Measurements from ENCODE around the gene NACC2.
"Not testable (repeated sequence)": the region's sequence is repeated elsewhere in the genome, so short reads cannot be mapped to it uniquely, and the experiment has no call there.

The NACC2 gene

GRCh38 chr9:135976531-135976930 is 118.6 kb downstream of the NACC2 start:
- no peak for DNase-seq (ENCODE audit: low read depth)

GRCh38 chr9:135975834-135976233 is 119.3 kb downstream of the NACC2 start:
- DNase-seq (ENCODE audit: low read depth): no peak

- no peak for DNase-seq (ENCODE audit: low read depth)
Measured at GRCh38 chr9:135974220-135974573, 120.9 kb downstream of the NACC2 start.

- DNase-seq (ENCODE audit: low read depth): no peak
Measured at GRCh38 chr9:135973277-135974219, 121.5 kb downstream of the NACC2 start.

GRCh38 chr9:135971892-135972291 is 123.2 kb downstream of the NACC2 start:
- DNase-seq (ENCODE audit: low read depth): no peak

DNA sequence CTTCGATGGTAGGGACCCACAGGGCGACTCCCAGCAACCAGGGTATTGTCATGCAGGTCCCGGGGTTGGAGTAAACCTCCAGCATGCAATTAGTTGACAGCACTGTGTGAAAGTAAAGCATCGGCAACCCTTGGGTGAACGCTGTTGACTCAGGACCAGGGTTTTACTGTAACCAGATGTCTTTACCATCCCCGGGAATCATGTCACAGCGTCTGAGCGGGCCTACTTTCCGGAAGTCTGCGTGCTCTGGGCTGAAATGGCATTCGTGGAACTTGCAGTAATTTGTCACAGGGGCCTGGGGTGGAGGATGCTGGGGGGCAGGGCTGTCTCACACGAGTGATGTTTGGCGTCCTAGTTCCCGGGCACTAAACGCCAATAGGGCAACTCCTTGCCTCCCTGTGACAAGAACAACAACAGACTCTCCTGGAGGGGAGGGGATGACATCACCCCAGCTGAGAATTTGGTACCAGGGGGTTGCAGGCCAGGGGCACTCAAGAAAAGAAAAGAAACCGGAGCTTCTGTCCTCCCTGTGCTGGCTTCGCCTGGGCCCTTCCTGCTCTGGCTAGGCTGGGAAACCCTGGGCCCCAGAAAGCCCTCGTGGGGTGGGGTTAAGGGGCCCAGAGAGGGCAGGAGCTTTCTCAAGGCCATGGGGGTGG is 123.8 kb downstream of the NACC2 start:
- no peak for DNase-seq (ENCODE audit: low read depth)

- DNase-seq (ENCODE audit: low read depth): no peak
Measured at GRCh38 chr9:135970128-135970815, 124.8 kb downstream of the NACC2 start.

GRCh38 chr9:135969064-135969683 is 125.9 kb downstream of the NACC2 start:
- DNase-seq (ENCODE audit: low read depth): no peak

DNA sequence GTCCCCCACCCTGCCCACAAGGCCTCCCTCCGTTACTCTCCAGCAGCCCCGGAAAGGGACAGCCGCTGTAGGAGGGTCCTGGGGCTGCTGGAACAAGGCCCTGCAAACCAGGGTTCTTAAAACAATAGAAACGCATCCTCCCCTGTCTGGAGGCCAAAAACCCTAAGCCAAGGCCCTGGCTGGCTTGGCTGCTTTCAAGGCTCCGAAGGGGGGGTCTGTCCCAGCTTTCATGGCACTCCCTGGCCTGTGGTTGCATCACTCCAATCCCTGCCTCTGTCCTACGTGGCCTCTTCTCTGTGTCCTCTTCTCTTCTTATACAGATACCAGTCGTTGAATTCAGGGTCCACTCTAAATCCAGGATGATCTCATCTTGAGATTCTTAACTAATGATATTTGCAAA is 126.5 kb downstream of the NACC2 start:
- DNase-seq (ENCODE audit: low read depth): no peak

DNA sequence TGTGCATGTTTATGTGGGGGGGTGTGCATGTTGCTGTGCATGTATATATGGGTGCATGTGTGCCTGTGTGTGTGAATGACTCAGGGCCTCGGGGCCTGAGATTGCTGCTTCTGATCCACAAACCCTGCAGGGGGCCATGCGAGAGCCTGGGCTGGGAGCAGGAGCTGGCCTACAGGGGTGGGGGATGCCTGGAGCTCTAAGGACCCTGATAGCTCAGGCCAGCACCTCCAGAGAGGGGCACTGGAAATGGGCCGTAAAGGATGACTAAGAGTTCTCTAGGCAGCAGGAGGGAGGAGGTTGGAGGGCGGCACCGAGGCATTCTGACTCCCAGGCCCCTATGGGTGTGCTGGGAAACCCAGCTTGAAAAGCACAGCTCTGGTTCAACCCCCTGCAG is 127.0 kb downstream of the NACC2 start:
- no peak for DNase-seq (ENCODE audit: low read depth)

GRCh38 chr9:135966916-135967260 is 128.2 kb downstream of the NACC2 start:
- not testable (repeated sequence) for DNase-seq (ENCODE audit: low read depth)

- DNase-seq (ENCODE audit: low read depth): no peak
Measured at GRCh38 chr9:135965124-135965756, 129.8 kb downstream of the NACC2 start.

DNA sequence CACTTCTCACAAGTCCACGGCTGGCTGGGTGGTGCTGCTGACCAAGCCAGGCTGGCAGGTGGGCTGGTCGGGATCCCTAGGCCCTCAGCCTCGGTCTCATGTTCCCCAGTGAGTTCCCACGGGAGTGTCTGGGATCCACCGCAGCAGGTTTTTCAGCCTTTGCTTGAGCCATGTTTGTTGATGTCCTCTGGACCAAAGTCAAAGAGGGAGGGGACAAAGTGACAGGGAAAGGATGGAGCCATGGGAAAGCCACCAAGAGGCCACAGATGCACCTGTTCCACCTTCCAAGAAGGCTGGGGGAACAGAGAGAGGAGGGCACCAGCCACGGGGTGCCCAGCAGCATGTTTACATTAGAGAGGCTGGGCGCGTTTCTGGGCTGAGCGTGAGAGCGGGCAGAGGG is 131.2 kb downstream of the NACC2 start:
- no peak for DNase-seq (ENCODE audit: low read depth)

GRCh38 chr9:135963338-135963737 is 131.8 kb downstream of the NACC2 start:
- no peak for DNase-seq (ENCODE audit: low read depth)

DNA sequence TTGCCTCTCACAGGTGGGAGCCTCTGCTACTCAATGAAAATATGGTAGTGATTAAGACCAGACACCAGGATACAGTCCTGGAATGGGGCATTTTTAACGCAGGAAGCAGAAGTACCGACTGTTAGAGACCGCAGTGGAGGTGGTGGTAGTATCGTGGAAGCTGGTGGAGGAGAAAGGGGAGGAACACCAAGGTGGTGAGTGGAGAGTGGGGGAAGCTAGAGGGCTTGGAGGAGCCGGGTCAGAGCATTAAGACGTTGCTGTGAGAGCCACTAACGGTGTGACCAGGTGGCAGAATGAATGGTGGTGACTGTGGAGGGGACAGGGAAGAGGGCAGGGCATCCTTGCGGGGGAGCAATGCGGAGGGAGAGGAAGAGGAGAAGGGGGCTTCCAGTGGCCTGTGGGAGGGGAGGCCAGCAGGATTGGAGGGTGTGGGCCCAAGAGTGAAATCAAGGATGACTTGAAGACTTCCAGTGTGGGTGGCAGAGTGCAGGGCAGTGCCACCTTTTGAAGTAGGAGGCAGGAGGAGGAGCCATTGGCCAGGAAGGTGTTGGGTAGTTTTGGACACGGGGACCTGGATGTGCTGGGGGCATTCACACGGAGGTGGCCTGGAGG is 132.3 kb downstream of the NACC2 start:
- DNase-seq (ENCODE audit: low read depth): no peak

DNA sequence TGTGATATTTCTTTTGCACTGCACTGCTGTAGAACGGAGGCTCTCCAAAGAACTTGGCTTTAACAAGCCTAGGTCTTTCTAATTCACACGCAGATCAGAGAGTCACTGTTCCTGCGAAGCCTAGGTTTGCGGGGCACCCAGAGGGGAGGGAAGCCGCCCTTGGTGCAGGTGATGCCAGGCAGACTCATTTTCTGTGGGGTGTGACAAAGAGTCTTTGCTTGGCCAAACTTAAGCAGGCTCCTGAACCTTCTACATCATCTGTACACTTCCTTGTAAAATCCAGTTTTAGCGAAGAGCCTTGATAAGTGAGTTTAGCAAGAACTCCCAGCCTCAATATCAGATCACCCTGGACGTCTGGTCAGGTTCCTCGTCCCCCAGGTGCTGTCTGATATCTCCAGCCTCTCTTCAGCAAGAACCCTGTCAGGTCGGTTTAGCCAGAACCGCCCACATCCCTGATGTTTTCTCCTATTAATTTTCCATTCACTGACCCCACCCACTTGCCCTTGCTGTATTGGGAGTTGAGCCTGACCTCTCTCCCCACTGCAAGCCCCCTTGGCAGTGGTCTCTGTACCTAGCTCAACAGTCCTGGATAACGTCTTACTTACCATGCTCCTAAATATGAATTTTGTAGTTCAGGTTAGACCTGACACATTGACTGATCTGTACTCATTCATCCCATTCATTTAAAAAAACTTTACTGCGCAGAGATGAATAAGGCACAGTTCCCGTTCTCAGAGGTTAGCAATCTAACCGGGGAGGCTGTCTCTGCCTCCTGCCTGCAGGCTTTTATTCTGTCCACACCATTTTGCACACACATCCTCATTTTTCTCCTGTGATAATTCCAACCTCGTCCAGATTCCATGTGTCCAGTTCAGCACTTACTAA is 133.0 kb downstream of the NACC2 start:
- no peak for DNase-seq (ENCODE audit: low read depth)

GRCh38 chr9:135961277-135961715 is 133.8 kb downstream of the NACC2 start, which contains the start of gene UBAC1:
Gene UBAC1 (minus strand): TSS chr9:135961373. CDS start chr9:135961162, 211 bp downstream.
- DNase-seq (ENCODE audit: low read depth): peak; percentile 96

DNA sequence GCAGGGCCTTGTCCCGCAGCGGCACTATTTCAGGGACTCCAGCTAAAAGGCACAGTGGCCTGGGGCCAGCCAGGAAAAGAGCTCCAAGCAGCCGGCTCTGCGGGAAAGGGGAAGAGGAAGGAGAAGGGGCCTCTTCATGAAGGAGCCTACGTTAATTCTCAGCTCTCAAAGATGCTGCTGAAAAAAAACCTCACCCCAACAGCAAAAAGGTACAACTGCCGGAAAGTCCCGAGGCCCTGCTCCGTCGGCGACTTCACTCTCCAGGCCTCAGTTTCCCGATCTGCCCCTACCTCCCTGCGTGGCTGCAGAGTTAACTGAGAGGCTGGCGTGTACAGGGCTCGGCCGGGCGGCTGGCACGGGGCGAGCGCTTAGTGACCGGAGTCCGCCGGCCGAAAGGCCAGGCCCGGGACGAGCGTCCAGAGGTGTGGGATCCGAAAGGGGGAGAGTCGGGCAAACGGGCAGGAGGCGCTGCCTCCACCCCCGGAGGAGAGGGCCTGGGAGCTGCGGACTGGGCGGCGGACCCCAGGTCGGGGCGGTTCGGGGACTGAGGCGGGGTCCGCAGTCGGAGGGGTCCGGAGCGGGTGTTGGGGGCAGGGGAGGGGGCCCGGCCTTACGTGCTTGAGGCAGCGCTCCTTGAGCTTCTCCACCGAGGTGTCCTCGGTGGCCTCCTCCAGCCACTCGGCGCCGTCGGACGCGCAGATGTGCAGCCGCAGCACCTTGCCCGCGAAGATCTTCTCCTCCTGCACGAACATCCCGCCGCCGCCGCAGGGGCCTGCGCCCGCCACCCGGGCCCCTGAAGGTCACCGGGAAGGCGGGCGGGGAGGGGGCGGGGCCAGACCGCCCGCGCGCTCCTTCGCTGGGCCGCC is 134.4 kb downstream of the NACC2 start:
- DNase-seq (ENCODE audit: low read depth): no peak

DNA sequence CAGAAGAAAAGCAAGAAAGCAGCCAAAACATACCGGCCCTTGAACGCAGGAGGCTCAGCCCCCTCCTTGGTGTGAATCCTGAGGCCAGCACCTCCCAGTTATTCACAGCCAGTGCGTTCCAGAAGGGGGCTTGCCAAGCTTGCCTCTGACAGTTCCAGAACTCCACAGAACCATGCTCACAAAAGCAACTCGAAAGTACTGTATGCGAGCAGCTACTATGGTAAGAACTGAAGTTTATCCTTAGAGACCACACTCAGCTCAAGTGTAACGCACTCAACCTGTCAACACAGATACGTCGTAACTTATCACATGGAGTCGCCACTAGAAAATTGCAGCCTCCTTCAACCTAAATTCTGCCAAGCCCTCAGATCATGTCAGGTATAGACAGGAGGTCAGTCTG is 135.3 kb downstream of the NACC2 start:
- DNase-seq (ENCODE audit: low read depth): no peak
